Esophagus muscularis mucosa (tissue), 3 donors: ENCODE measurements around the gene DOCK7.

Experiments used
- POLR2A ChIP-seq: fragments of 450-650 bp; IDR thresholded peaks from one replicate; pipeline ENCODE4 v1.6.1; 2017; ENCODE audit warnings: antibody characterized with exemption, moderate library complexity, mild to moderate bottlenecking, low read depth
- POLR2AphosphoS5 ChIP-seq, 2 donors: sonication (generic); formaldehyde crosslinking; IDR thresholded peaks; one replicate each; pipeline ENCODE4 v1.6.1; 2017; ENCODE audit warnings: antibody characterized with exemption in 2 of 2
- TF ChIP-seq, protein P1 (sequence below), 3 experiments: fragments of 200-600 bp in 2 of 3; fragments of 450-650 bp in 1 of 3; sonication (generic) in 2 of 3; IDR thresholded peaks; one replicate each; pipeline ENCODE4 v1.5.1; 2017 to 2019; ENCODE audit warnings: antibody characterized with exemption in 3 of 3, mild to moderate bottlenecking in 2 of 3, moderate library complexity in 1 of 3

- TF ChIP-seq, protein P1, sequence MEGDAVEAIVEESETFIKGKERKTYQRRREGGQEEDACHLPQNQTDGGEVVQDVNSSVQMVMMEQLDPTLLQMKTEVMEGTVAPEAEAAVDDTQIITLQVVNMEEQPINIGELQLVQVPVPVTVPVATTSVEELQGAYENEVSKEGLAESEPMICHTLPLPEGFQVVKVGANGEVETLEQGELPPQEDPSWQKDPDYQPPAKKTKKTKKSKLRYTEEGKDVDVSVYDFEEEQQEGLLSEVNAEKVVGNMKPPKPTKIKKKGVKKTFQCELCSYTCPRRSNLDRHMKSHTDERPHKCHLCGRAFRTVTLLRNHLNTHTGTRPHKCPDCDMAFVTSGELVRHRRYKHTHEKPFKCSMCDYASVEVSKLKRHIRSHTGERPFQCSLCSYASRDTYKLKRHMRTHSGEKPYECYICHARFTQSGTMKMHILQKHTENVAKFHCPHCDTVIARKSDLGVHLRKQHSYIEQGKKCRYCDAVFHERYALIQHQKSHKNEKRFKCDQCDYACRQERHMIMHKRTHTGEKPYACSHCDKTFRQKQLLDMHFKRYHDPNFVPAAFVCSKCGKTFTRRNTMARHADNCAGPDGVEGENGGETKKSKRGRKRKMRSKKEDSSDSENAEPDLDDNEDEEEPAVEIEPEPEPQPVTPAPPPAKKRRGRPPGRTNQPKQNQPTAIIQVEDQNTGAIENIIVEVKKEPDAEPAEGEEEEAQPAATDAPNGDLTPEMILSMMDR (IDR thresholded peaks at IDR 0.05): no peak
- TF ChIP-seq POLR2A: no peak
- TF ChIP-seq POLR2AphosphoS5 (IDR thresholded peaks at IDR 0.05): no peak
Measured at GRCh38 chr1:62608905-62609304, 79.3 kb downstream of the DOCK7 start.
